ENCODE measurements around the gene CHST12. TPM values are rescaled to one million over a fixed set of nuclear protein-coding genes. Genes with fewer than 3 reads are reported as not detected.

Gene CHST12
- total RNA-seq, 1 experiment from 2014 or later = 18.3 TPM

DNA sequence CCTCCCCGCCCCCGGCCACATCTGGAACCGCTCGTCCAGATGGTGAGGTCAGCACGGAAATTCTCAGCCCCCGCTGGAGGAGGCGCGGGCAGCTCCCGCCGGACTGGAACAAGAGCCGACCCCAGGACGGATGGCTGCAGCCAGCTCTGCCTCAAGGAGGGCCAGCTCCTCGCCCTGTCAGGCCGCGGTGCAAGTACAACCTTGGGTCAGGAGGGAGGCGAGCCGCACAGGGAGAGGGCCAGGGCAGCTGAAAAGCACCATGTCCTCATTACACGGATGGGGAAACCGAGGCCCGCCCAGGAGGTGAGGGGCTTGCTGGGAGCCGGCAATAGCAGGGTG, 76.6 kb downstream of the CHST12 start:
- ChIA-PET CTCF (interaction anchor here (1.0 to 5.0 kb wide), 5 partner anchors 11 to 49 kb away, joined by 3 to 34 read pairs (median 4); no protein-coding TSS in a partner anchor), POLR2A (interaction anchor here (1.2 to 1.5 kb wide), 2 partner anchors 16 to 60 kb away, joined by 3 read pairs; no protein-coding TSS in a partner anchor)
- H3K9me3 Mint-ChIP-seq = peaks cover 7% of the 10 kb centered on the region; the same call in 1 of the 2 replicates
- no peaks in the 10 kb centered on the region for H3K27me3 Mint-ChIP-seq (ENCODE audit: low read depth)
- H3K4me3 Mint-ChIP-seq = no peak overlapping the region
- no peak for ATAC-seq
- H3K27ac Mint-ChIP-seq = no peak overlapping the region
- TF ChIP-seq TP53 (CRISPR knock-in tag; IDR thresholded peaks at IDR 0.05) = no peak
- TF ChIP-seq, protein P1, sequence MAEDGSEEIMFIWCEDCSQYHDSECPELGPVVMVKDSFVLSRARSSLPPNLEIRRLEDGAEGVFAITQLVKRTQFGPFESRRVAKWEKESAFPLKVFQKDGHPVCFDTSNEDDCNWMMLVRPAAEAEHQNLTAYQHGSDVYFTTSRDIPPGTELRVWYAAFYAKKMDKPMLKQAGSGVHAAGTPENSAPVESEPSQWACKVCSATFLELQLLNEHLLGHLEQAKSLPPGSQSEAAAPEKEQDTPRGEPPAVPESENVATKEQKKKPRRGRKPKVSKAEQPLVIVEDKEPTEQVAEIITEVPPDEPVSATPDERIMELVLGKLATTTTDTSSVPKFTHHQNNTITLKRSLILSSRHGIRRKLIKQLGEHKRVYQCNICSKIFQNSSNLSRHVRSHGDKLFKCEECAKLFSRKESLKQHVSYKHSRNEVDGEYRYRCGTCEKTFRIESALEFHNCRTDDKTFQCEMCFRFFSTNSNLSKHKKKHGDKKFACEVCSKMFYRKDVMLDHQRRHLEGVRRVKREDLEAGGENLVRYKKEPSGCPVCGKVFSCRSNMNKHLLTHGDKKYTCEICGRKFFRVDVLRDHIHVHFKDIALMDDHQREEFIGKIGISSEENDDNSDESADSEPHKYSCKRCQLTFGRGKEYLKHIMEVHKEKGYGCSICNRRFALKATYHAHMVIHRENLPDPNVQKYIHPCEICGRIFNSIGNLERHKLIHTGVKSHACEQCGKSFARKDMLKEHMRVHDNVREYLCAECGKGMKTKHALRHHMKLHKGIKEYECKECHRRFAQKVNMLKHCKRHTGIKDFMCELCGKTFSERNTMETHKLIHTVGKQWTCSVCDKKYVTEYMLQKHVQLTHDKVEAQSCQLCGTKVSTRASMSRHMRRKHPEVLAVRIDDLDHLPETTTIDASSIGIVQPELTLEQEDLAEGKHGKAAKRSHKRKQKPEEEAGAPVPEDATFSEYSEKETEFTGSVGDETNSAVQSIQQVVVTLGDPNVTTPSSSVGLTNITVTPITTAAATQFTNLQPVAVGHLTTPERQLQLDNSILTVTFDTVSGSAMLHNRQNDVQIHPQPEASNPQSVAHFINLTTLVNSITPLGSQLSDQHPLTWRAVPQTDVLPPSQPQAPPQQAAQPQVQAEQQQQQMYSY (CRISPR knock-in tag; IDR thresholded peaks at IDR 0.05) = no peak
- TF ChIP-seq KAT7 (CRISPR knock-in tag; IDR thresholded peaks at IDR 0.05; ENCODE audit: borderline replicate concordance) = no peak
- TF ChIP-seq, protein P2, sequence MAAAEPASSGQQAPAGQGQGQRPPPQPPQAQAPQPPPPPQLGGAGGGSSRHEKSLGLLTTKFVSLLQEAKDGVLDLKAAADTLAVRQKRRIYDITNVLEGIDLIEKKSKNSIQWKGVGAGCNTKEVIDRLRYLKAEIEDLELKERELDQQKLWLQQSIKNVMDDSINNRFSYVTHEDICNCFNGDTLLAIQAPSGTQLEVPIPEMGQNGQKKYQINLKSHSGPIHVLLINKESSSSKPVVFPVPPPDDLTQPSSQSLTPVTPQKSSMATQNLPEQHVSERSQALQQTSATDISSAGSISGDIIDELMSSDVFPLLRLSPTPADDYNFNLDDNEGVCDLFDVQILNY (CRISPR knock-in tag; IDR thresholded peaks at IDR 0.05) = no peak
- DNase-seq (ENCODE audit: low spot score) = no peak
- peaks cover 8% of the 10 kb centered on the region for H3K4me1 Mint-ChIP-seq
- no peaks in the 10 kb centered on the region for H3K36me3 Mint-ChIP-seq

DNA sequence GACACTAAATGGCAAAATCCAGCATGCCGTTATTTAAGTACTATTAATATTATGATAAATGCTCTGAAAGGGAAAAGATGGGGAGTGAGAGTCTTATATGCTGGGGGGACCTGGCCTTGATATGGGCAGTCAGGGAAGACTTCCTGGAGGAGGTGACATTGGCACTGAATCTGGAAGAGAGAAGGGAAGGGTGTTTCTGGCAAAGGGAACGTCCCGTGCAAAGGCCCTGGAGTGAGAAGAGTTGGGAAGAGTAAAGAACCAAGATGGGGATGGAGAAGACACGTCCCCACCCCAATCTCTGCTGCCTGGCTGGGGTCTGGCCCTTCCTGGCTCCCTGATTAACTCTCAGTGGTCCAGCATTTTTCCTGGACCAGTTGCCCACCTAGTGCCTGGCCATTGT, 77.8 kb downstream of the CHST12 start:
- ChIA-PET CTCF (interaction anchor here (0.8 to 5.0 kb wide), 3 partner anchors 12 to 50 kb away, joined by 3 to 34 read pairs (median 13); no protein-coding TSS in a partner anchor), POLR2A (no interaction called here)
- H3K27me3 Mint-ChIP-seq (ENCODE audit: low read depth) = no peaks in the 10 kb centered on the region
- no peak overlapping the region for H3K4me3 Mint-ChIP-seq
- no peak overlapping the region for H3K27ac Mint-ChIP-seq
- DNase-seq (ENCODE audit: low spot score) (no peak), ATAC-seq (no peak)
- peaks cover 7% of the 10 kb centered on the region; the same call in 1 of the 2 replicates for H3K9me3 Mint-ChIP-seq
- H3K36me3 Mint-ChIP-seq = no peaks in the 10 kb centered on the region
- peaks cover 8% of the 10 kb centered on the region for H3K4me1 Mint-ChIP-seq
- no peak for TF ChIP-seq NR1H2 (CRISPR knock-in tag; IDR thresholded peaks at IDR 0.05)
- TF ChIP-seq NFYB (CRISPR knock-in tag; conservative IDR thresholded peaks at IDR 0.05; ENCODE audit: low read depth) = no peak
- TF ChIP-seq, protein P3, sequence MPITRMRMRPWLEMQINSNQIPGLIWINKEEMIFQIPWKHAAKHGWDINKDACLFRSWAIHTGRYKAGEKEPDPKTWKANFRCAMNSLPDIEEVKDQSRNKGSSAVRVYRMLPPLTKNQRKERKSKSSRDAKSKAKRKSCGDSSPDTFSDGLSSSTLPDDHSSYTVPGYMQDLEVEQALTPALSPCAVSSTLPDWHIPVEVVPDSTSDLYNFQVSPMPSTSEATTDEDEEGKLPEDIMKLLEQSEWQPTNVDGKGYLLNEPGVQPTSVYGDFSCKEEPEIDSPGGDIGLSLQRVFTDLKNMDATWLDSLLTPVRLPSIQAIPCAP (CRISPR knock-in tag; IDR thresholded peaks at IDR 0.05) = no peak
- no peak for TF ChIP-seq OVOL2 (CRISPR knock-in tag; IDR thresholded peaks at IDR 0.05; ENCODE audit: borderline replicate concordance)
- TF ChIP-seq, protein P4, sequence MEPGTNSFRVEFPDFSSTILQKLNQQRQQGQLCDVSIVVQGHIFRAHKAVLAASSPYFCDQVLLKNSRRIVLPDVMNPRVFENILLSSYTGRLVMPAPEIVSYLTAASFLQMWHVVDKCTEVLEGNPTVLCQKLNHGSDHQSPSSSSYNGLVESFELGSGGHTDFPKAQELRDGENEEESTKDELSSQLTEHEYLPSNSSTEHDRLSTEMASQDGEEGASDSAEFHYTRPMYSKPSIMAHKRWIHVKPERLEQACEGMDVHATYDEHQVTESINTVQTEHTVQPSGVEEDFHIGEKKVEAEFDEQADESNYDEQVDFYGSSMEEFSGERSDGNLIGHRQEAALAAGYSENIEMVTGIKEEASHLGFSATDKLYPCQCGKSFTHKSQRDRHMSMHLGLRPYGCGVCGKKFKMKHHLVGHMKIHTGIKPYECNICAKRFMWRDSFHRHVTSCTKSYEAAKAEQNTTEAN (CRISPR knock-in tag; IDR thresholded peaks at IDR 0.05) = no peak
- TF ChIP-seq CREB1 (CRISPR knock-in tag; IDR thresholded peaks at IDR 0.05) = no peak
- no peak for TF ChIP-seq SP1 (CRISPR knock-in tag; conservative IDR thresholded peaks at IDR 0.05)
- TF ChIP-seq, protein P5, sequence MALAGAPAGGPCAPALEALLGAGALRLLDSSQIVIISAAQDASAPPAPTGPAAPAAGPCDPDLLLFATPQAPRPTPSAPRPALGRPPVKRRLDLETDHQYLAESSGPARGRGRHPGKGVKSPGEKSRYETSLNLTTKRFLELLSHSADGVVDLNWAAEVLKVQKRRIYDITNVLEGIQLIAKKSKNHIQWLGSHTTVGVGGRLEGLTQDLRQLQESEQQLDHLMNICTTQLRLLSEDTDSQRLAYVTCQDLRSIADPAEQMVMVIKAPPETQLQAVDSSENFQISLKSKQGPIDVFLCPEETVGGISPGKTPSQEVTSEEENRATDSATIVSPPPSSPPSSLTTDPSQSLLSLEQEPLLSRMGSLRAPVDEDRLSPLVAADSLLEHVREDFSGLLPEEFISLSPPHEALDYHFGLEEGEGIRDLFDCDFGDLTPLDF (CRISPR knock-in tag; IDR thresholded peaks at IDR 0.05) = no peak
- TF ChIP-seq, protein P6, sequence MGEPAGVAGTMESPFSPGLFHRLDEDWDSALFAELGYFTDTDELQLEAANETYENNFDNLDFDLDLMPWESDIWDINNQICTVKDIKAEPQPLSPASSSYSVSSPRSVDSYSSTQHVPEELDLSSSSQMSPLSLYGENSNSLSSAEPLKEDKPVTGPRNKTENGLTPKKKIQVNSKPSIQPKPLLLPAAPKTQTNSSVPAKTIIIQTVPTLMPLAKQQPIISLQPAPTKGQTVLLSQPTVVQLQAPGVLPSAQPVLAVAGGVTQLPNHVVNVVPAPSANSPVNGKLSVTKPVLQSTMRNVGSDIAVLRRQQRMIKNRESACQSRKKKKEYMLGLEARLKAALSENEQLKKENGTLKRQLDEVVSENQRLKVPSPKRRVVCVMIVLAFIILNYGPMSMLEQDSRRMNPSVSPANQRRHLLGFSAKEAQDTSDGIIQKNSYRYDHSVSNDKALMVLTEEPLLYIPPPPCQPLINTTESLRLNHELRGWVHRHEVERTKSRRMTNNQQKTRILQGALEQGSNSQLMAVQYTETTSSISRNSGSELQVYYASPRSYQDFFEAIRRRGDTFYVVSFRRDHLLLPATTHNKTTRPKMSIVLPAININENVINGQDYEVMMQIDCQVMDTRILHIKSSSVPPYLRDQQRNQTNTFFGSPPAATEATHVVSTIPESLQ (CRISPR knock-in tag; IDR thresholded peaks at IDR 0.05) = no peak
- TF ChIP-seq JAZF1 (CRISPR knock-in tag; IDR thresholded peaks at IDR 0.05) = no peak
- TF ChIP-seq TCF7 (CRISPR knock-in tag; IDR thresholded peaks at IDR 0.05; ENCODE audit: low read depth) = no peak
- TF ChIP-seq, protein P7, sequence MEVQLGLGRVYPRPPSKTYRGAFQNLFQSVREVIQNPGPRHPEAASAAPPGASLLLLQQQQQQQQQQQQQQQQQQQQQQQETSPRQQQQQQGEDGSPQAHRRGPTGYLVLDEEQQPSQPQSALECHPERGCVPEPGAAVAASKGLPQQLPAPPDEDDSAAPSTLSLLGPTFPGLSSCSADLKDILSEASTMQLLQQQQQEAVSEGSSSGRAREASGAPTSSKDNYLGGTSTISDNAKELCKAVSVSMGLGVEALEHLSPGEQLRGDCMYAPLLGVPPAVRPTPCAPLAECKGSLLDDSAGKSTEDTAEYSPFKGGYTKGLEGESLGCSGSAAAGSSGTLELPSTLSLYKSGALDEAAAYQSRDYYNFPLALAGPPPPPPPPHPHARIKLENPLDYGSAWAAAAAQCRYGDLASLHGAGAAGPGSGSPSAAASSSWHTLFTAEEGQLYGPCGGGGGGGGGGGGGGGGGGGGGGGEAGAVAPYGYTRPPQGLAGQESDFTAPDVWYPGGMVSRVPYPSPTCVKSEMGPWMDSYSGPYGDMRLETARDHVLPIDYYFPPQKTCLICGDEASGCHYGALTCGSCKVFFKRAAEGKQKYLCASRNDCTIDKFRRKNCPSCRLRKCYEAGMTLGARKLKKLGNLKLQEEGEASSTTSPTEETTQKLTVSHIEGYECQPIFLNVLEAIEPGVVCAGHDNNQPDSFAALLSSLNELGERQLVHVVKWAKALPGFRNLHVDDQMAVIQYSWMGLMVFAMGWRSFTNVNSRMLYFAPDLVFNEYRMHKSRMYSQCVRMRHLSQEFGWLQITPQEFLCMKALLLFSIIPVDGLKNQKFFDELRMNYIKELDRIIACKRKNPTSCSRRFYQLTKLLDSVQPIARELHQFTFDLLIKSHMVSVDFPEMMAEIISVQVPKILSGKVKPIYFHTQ (CRISPR knock-in tag; IDR thresholded peaks at IDR 0.05) = no peak
- TF ChIP-seq, protein P8, sequence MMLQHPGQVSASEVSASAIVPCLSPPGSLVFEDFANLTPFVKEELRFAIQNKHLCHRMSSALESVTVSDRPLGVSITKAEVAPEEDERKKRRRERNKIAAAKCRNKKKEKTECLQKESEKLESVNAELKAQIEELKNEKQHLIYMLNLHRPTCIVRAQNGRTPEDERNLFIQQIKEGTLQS (CRISPR knock-in tag; conservative IDR thresholded peaks at IDR 0.05) = no peak
- TF ChIP-seq ZNF396 (CRISPR knock-in tag; IDR thresholded peaks at IDR 0.05; ENCODE audit: borderline replicate concordance) = no peak
- TF ChIP-seq, protein P9, sequence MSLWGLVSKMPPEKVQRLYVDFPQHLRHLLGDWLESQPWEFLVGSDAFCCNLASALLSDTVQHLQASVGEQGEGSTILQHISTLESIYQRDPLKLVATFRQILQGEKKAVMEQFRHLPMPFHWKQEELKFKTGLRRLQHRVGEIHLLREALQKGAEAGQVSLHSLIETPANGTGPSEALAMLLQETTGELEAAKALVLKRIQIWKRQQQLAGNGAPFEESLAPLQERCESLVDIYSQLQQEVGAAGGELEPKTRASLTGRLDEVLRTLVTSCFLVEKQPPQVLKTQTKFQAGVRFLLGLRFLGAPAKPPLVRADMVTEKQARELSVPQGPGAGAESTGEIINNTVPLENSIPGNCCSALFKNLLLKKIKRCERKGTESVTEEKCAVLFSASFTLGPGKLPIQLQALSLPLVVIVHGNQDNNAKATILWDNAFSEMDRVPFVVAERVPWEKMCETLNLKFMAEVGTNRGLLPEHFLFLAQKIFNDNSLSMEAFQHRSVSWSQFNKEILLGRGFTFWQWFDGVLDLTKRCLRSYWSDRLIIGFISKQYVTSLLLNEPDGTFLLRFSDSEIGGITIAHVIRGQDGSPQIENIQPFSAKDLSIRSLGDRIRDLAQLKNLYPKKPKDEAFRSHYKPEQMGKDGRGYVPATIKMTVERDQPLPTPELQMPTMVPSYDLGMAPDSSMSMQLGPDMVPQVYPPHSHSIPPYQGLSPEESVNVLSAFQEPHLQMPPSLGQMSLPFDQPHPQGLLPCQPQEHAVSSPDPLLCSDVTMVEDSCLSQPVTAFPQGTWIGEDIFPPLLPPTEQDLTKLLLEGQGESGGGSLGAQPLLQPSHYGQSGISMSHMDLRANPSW (CRISPR knock-in tag; conservative IDR thresholded peaks at IDR 0.05; ENCODE audit: low read depth) = no peak

Measured in WTC11 (cell line).